Measurements from ENCODE around the gene FAM136A. TPM values are rescaled to one million over a fixed set of nuclear protein-coding genes. Genes with fewer than 3 reads are reported as not detected.

The FAM136A gene
- total and polyA plus RNA-seq, 2 of the 13 experiments (the other 11 are each of a cell fraction or from before 2014, with no cell fraction given): 77.8 to 126 TPM

DNA sequence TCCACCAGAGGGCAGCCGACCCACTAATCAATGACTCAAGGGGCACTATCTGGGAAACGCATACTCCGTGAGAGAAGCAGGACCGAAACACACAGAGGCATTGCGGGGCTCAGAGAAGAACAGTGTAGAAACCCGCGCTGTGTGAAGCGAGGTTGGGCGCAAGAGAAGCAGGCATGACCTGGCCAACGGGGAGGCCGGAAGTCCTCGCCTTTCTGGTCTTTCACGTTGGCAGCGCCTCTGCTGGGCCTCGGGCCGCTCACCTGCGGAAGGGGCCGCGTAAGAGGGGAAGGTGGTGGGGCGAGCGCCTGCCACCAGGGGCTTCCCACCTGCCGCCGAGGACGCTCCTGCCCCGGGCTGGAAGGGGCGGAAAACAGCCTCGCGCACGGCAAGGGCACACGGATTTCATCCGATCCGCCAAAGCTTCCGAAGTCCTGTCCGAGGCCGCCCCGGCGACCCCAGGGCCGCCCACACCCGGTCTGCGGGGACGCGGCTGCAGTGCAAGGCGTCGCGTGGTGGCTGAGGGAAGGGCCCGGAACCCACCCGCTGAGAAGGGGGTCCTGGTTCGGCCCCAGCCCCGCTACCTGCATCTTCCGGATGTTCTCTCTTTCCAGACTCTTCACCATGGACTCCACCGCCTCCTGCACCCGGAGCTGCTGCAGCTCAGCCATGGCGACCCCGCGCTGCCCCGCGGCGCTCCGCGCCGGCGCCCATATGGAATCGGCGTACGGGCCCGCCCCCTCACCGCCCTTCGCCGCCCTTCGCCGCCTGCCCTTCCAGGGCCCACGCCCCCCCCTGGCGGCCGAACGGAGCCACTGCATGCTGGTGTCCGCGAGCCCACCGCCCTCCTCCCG, at the start of gene FAM136A (continued):
- TF ChIP-seq, protein P1, sequence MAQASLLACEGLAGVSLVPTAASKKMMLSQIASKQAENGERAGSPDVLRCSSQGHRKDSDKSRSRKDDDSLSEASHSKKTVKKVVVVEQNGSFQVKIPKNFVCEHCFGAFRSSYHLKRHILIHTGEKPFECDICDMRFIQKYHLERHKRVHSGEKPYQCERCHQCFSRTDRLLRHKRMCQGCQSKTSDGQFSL (CRISPR knock-in tag; IDR thresholded peaks at IDR 0.05): peak; percentile 66; the same call in 1 of the 2 replicates
- TF ChIP-seq ZNF709 (CRISPR knock-in tag; IDR thresholded peaks at IDR 0.05) (peak; percentile 97), DR1 (CRISPR knock-in tag; IDR thresholded peaks at IDR 0.05) (peak; percentile 22; the same call in 1 of the 2 replicates), ZNF550 (CRISPR knock-in tag; IDR thresholded peaks at IDR 0.05; ENCODE audit: borderline replicate concordance) (peak; percentile 54; the same call in 1 of the 2 replicates), ELF4 (CRISPR knock-in tag; IDR thresholded peaks at IDR 0.05; ENCODE audit: borderline replicate concordance) (0 out of 2 replicates have a peak, but pooled peaks have one; percentile 24), ZFP90 (CRISPR knock-in tag; IDR thresholded peaks at IDR 0.05; ENCODE audit: borderline replicate concordance) (peak; percentile 98), HDAC2 (CRISPR knock-in tag; IDR thresholded peaks at IDR 0.05) (peak; percentile 77), IKZF4 (CRISPR knock-in tag; IDR thresholded peaks at IDR 0.05; ENCODE audit: borderline replicate concordance, low read depth, not compliant biosample characterization) (peak; percentile 63), PITX1 (CRISPR knock-in tag; IDR thresholded peaks at IDR 0.05) (peak; percentile 77; the same call in 1 of the 2 replicates), GABPB1 (CRISPR knock-in tag; IDR thresholded peaks at IDR 0.05) (peak; percentile 90), ZNF547 (CRISPR knock-in tag; IDR thresholded peaks at IDR 0.05) (peak; percentile 96), ZBTB4 (CRISPR knock-in tag; IDR thresholded peaks at IDR 0.05; ENCODE audit: borderline replicate concordance) (peak; percentile 79; the same call in 1 of the 2 replicates), FOXA3 (CRISPR knock-in tag; IDR thresholded peaks at IDR 0.05) (peak; percentile 27; the same call in 1 of the 2 replicates), ZNF441 (CRISPR knock-in tag; IDR thresholded peaks at IDR 0.05; ENCODE audit: borderline replicate concordance) (no peak; the same call in 1 of the 2 replicates)
- TF ChIP-seq, protein P2, sequence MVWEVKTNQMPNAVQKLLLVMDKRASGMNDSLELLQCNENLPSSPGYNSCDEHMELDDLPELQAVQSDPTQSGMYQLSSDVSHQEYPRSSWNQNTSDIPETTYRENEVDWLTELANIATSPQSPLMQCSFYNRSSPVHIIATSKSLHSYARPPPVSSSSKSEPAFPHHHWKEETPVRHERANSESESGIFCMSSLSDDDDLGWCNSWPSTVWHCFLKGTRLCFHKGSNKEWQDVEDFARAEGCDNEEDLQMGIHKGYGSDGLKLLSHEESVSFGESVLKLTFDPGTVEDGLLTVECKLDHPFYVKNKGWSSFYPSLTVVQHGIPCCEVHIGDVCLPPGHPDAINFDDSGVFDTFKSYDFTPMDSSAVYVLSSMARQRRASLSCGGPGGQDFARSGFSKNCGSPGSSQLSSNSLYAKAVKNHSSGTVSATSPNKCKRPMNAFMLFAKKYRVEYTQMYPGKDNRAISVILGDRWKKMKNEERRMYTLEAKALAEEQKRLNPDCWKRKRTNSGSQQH (CRISPR knock-in tag; IDR thresholded peaks at IDR 0.05; ENCODE audit: low read depth): 0 out of 2 replicates have a peak, but pooled peaks have one; percentile 80
- TF ChIP-seq, protein P3, sequence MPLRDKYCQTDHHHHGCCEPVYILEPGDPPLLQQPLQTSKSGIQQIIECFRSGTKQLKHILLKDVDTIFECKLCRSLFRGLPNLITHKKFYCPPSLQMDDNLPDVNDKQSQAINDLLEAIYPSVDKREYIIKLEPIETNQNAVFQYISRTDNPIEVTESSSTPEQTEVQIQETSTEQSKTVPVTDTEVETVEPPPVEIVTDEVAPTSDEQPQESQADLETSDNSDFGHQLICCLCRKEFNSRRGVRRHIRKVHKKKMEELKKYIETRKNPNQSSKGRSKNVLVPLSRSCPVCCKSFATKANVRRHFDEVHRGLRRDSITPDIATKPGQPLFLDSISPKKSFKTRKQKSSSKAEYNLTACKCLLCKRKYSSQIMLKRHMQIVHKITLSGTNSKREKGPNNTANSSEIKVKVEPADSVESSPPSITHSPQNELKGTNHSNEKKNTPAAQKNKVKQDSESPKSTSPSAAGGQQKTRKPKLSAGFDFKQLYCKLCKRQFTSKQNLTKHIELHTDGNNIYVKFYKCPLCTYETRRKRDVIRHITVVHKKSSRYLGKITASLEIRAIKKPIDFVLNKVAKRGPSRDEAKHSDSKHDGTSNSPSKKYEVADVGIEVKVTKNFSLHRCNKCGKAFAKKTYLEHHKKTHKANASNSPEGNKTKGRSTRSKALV (CRISPR knock-in tag; IDR thresholded peaks at IDR 0.05): peak; percentile 83
- TF ChIP-seq, protein P4, sequence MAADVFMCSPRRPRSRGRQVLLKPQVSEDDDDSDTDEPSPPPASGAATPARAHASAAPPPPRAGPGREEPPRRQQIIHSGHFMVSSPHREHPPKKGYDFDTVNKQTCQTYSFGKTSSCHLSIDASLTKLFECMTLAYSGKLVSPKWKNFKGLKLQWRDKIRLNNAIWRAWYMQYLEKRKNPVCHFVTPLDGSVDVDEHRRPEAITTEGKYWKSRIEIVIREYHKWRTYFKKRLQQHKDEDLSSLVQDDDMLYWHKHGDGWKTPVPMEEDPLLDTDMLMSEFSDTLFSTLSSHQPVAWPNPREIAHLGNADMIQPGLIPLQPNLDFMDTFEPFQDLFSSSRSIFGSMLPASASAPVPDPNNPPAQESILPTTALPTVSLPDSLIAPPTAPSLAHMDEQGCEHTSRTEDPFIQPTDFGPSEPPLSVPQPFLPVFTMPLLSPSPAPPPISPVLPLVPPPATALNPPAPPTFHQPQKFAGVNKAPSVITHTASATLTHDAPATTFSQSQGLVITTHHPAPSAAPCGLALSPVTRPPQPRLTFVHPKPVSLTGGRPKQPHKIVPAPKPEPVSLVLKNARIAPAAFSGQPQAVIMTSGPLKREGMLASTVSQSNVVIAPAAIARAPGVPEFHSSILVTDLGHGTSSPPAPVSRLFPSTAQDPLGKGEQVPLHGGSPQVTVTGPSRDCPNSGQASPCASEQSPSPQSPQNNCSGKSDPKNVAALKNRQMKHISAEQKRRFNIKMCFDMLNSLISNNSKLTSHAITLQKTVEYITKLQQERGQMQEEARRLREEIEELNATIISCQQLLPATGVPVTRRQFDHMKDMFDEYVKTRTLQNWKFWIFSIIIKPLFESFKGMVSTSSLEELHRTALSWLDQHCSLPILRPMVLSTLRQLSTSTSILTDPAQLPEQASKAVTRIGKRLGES (CRISPR knock-in tag; IDR thresholded peaks at IDR 0.05; ENCODE audit: borderline replicate concordance): 0 out of 2 replicates have a peak, but pooled peaks have one; percentile 47

Data from HepG2 (cell line).